IPS-15b (cell line): ENCODE results near the gene PROK1.
"Not testable (repeated sequence)": the region's sequence is repeated elsewhere in the genome, so short reads cannot be mapped to it uniquely, and the experiment has no call there.

Experiments
- H3K27me3 ChIP-seq: one replicate; pipeline ENCODE4 v1.6.1; 2013; ENCODE audit warnings: low read length; ENCODE audit not compliant: control insufficient read depth, insufficient read depth
- H3K36me3 ChIP-seq: one replicate; pipeline ENCODE4 v1.6.1; 2013; ENCODE audit warnings: low read length; ENCODE audit not compliant: control insufficient read depth, insufficient read depth
- H3K4me1 ChIP-seq: one replicate; pipeline ENCODE4 v1.6.1; 2013; ENCODE audit warnings: mild to moderate bottlenecking, low read length; ENCODE audit not compliant: control insufficient read depth, insufficient read depth
- H3K4me3 ChIP-seq: one replicate; pipeline ENCODE4 v1.5.1; 2013; ENCODE audit warnings: low read depth, low read length
- H3K9ac ChIP-seq: one replicate; pipeline ENCODE4 v1.6.1; 2013; ENCODE audit warnings: low read depth, mild to moderate bottlenecking, low read length
- H3K9me3 ChIP-seq: one replicate; pipeline ENCODE4 v1.6.1; 2013; ENCODE audit warnings: mild to moderate bottlenecking, low read length; ENCODE audit not compliant: control insufficient read depth, insufficient read depth

PROK1 gene

DNA sequence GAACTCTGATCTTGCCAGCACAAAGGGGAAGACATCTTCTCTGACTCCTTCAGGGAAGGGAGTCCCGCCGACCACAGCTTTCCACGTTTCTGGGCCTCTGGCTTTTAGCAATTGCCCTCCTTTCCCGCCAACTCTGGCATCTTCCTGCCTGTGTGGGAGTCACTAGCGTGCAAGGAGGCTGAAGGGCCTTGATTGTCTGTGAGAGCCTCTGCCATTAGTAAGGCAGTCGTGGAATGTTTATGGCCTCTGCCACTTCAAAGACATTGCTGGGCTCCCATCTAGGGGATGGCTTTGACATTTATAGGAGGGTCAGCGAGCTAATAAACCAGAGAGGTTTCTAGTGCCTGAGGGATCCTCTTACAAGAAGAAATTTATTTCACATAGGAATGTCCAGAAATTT lies 14.3 kb upstream of the PROK1 start:
- H3K9ac ChIP-seq: no peak overlapping the region
- H3K27me3 ChIP-seq: peaks cover 2% of the 10 kb centered on the region
- H3K36me3 ChIP-seq: no peaks in the 10 kb centered on the region
- no peak overlapping the region for H3K4me3 ChIP-seq
- H3K9me3 ChIP-seq: no peaks in the 10 kb centered on the region
- peaks cover 13% of the 10 kb centered on the region for H3K4me1 ChIP-seq

DNA sequence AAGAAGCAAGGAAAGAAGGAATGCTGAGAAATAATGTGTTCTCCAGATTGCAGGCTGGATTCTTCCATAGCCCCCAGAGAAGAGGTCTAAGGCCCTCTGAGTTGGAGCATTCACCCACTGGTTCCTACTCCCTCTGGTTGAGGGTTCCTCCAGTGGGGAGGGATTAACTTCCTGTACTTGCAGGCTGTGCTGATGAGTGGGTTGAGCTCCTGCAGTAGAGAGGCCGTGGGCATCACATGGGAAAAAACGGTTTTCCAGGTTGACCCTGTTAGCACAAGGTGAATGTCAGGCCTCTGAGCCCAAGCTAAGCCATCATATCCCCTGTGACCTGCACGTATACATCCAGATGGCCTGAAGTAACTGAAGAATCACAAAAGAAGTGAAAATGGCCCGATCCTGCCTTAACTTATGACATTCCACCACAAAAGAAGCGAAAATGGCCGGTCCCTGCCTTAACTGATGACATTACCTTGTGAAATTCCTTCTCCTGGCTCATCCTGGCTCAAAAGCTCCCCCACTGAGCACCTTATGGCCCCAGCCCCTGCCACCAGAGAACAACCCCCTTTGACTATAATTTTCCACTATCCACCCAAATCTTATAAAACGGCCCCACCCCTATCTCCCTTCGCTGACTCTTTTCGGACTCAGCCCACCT lies 13.2 kb upstream of the PROK1 start:
- H3K36me3 ChIP-seq, H3K9ac ChIP-seq: not testable (repeated sequence)
- H3K4me1 ChIP-seq: peaks cover 13% of the 10 kb centered on the region

DNA sequence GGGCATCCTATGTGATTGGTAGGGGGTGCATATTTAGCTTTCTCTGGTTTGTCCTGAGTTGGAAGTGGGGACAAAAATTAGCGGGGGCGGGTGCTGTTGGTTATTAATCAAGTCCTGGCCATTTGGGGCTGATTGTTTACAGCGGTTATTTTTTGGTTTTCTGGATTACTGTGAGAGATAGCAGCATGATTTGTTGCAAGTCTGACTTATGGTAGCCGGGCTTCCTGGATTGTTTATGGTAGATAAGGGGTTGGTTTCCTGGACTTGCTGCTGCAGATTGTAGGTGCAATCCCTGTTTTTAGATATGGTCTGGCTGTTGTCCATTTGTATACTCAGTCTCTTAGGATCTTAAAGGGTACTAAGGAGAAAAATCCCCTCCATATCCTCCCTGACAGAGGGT lies 12.1 kb upstream of the PROK1 start:
- Histone ChIP-seq H3K27me3 (peaks cover 2% of the 10 kb centered on the region), H3K9ac (no peak overlapping the region), H3K4me1 (peaks cover 4% of the 10 kb centered on the region), H3K4me3 (no peak overlapping the region), H3K36me3 (no peaks in the 10 kb centered on the region), H3K9me3 (no peaks in the 10 kb centered on the region)

More for the DNA sequence above, 13.2 kb upstream of the PROK1 start:
- H3K9me3 ChIP-seq, H3K4me3 ChIP-seq, H3K27me3 ChIP-seq: not testable (repeated sequence)

DNA sequence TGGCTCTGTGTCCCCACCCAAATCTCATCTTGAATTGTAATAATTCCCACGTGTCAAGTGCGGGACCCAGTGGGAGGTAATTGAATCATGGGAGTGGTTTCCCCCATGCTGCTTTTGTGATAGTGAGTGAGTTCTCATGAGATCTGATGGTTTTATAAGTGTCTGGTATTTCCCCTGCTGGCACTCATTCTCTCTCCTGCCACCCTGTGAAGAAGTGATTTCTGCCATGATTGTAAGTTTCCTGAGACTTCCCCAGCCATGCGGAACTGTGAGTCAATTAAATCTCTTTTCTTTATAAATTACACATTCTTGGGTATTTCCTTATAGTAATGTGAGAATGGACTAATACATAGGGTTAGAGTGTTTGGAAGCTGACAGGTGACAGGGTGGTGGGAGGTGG lies 11.1 kb upstream of the PROK1 start:
- H3K4me3 ChIP-seq, H3K9ac ChIP-seq, H3K4me1 ChIP-seq: not testable (repeated sequence)

DNA sequence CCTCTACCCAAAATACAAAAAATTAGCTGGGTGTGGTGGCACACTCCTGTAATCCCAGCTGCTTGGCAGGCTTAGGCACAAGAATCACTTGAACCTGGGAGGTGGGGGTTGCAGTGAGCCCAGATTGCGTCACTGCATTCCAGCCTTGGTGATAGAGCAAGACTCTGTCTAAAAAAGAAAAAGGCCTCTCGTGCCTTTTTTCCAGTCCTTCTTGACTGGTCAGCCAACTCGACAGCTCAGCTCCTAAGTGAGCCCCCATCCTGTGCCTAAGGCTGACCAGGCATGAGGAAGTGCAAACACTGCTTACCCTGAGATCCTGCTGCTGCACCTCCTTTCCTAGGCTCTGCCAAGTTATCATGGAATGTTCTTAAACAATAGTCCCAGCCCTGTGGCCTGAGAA lies 10.1 kb upstream of the PROK1 start:
- no peaks in the 10 kb centered on the region for H3K9me3 ChIP-seq
- H3K27me3 ChIP-seq: no peaks in the 10 kb centered on the region
- H3K36me3 ChIP-seq: no peaks in the 10 kb centered on the region
- H3K4me3 ChIP-seq: no peak overlapping the region
- no peak overlapping the region for H3K9ac ChIP-seq
- H3K4me1 ChIP-seq: no peaks in the 10 kb centered on the region

More for the DNA sequence above, 11.1 kb upstream of the PROK1 start:
- H3K27me3 ChIP-seq, H3K36me3 ChIP-seq, H3K9me3 ChIP-seq: not testable (repeated sequence)

DNA sequence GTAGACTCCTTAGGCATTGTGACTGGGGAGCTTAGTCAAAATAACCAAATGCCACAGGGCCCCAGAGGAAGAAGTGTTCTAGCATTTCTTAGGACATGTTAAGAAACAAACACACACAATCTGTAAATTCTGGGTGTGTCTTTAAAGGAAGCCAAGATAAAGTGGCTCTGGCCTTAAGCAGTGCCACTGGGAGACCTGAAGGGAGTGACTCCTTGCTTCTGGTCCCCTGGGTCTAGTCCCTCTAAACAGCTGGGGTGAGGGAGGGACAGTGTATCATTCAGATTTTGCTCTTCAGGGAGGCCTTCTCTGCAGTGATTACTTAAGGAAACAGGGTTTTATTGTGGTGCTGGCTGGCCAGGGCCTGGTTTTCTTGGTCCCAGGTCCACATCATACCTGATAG lies 9.1 kb upstream of the PROK1 start:
- Histone ChIP-seq H3K4me3 (no peak overlapping the region), H3K27me3 (no peaks in the 10 kb centered on the region), H3K9ac (no peak overlapping the region), H3K9me3 (no peaks in the 10 kb centered on the region), H3K4me1 (no peaks in the 10 kb centered on the region), H3K36me3 (no peaks in the 10 kb centered on the region)

GRCh38 chr1:110443451-110443850 lies 7.5 kb upstream of the PROK1 start:
- Histone ChIP-seq H3K9me3 (no peaks in the 10 kb centered on the region), H3K4me1 (no peaks in the 10 kb centered on the region), H3K27me3 (no peaks in the 10 kb centered on the region), H3K36me3 (no peaks in the 10 kb centered on the region), H3K9ac (no peak overlapping the region), H3K4me3 (no peak overlapping the region)

- Histone ChIP-seq H3K27me3 (no peaks in the 10 kb centered on the region), H3K4me1 (peaks cover under 1% of the 10 kb centered on the region), H3K9ac (no peak overlapping the region), H3K36me3 (no peaks in the 10 kb centered on the region), H3K4me3 (no peak overlapping the region), H3K9me3 (no peaks in the 10 kb centered on the region)
These were observed 6.4 kb upstream of the PROK1 start for GRCh38 chr1:110444561-110444960.

- H3K27me3 ChIP-seq: no peaks in the 10 kb centered on the region
- H3K9me3 ChIP-seq: no peaks in the 10 kb centered on the region
- H3K4me3 ChIP-seq: no peak overlapping the region
- H3K4me1 ChIP-seq: peaks cover 10% of the 10 kb centered on the region
- no peaks in the 10 kb centered on the region for H3K36me3 ChIP-seq
- H3K9ac ChIP-seq: no peak overlapping the region
These were observed 993 bp upstream of the PROK1 start for GRCh38 chr1:110449661-110450651.

- no peak overlapping the region for H3K4me3 ChIP-seq
- no peaks in the 10 kb centered on the region for H3K9me3 ChIP-seq
- no peaks in the 10 kb centered on the region for H3K36me3 ChIP-seq
- no peaks in the 10 kb centered on the region for H3K27me3 ChIP-seq
- peaks cover 12% of the 10 kb centered on the region for H3K4me1 ChIP-seq
- H3K9ac ChIP-seq: no peak overlapping the region
These were observed 1.4 kb downstream of the PROK1 start for GRCh38 chr1:110452330-110452729.

- H3K4me1 ChIP-seq: peaks cover 12% of the 10 kb centered on the region
These were observed 2.9 kb downstream of the PROK1 start for GRCh38 chr1:110453829-110454228.

DNA sequence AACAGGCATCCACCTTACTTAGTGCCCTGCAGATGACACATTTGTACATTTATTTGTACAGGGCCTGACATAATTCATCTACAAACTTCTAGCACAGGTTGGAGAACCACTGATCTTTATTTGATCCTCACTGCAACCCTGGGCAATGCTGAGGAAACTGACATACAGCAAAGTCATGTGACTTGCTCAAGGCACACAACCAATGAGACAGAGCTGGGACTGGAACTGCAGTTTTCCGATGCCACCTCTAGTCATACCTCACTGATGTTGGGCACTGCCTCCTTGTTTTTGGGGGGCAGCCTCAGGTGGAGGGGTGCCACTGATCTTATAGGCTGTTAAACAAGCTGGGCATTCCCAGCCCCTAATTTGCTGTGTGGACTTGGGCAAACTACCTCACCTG lies 3.4 kb downstream of the PROK1 start:
- Histone ChIP-seq H3K27me3 (no peaks in the 10 kb centered on the region), H3K4me3 (no peak overlapping the region), H3K9me3 (no peaks in the 10 kb centered on the region), H3K4me1 (peaks cover 12% of the 10 kb centered on the region), H3K36me3 (no peaks in the 10 kb centered on the region), H3K9ac (no peak overlapping the region)

More at GRCh38 chr1:110453829-110454228, 2.9 kb downstream of the PROK1 start:
- no peaks in the 10 kb centered on the region for H3K27me3 ChIP-seq
- H3K9me3 ChIP-seq: no peaks in the 10 kb centered on the region
- no peaks in the 10 kb centered on the region for H3K36me3 ChIP-seq
- no peak overlapping the region for H3K9ac ChIP-seq
- H3K4me3 ChIP-seq: no peak overlapping the region
